ENCODE measurements around the gene PDE7B.

The PDE7B gene

DNA sequence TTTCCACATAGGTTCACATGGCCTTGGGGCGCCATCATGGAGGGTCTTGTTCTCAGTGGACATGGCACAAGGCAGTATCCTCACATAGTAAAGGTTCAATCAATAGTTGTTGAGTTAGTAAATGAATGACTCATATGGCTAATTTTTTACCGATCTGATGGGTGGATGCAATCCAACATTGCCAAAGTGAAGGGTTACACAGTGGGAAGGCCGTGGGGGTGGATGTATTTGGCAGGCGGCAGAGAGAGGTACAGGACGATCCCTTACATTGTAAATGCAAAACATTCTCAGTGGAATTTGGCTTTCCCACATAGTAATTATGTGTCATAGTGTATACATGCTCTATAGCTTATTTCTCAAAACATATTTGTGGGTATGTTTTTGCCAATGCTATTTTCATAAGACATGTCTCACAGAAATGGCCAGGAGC lies 21.0 kb upstream of the PDE7B start:
- Mint-ChIP-seq H3K36me3 (ENCODE audit: low read depth) (no peaks in the 10 kb centered on the region), H3K9me3 (no peaks in the 10 kb centered on the region)
- DNase-seq (ENCODE audit: low spot score), result no peak

GRCh38 chr6:135831016-135831415 lies 20.5 kb upstream of the PDE7B start:
- H3K27me3 Mint-ChIP-seq (ENCODE audit: low read depth), result peaks cover 4% of the 10 kb centered on the region
- H3K36me3 Mint-ChIP-seq (ENCODE audit: low read depth), result no peaks in the 10 kb centered on the region
- no peak for DNase-seq (ENCODE audit: low spot score)
- no peaks in the 10 kb centered on the region for H3K9me3 Mint-ChIP-seq
- peaks cover 2% of the 10 kb centered on the region for H3K4me1 Mint-ChIP-seq (ENCODE audit: low read depth)
- no peak overlapping the region for H3K27ac Mint-ChIP-seq
- no peak overlapping the region for H3K4me3 Mint-ChIP-seq

More for the DNA sequence above, 21.0 kb upstream of the PDE7B start:
- H3K4me1 Mint-ChIP-seq (ENCODE audit: low read depth), result peaks cover 2% of the 10 kb centered on the region
- no peak overlapping the region for H3K4me3 Mint-ChIP-seq
- H3K27me3 Mint-ChIP-seq (ENCODE audit: low read depth), result peaks cover 4% of the 10 kb centered on the region
- no peak overlapping the region for H3K27ac Mint-ChIP-seq

- Mint-ChIP-seq H3K36me3 (ENCODE audit: low read depth) (no peaks in the 10 kb centered on the region), H3K9me3 (no peaks in the 10 kb centered on the region), H3K4me1 (ENCODE audit: low read depth) (peaks cover 5% of the 10 kb centered on the region), H3K27ac (no peak overlapping the region), H3K27me3 (ENCODE audit: low read depth) (peaks cover 4% of the 10 kb centered on the region), H3K4me3 (no peak overlapping the region)
- no peak for DNase-seq (ENCODE audit: low spot score)
These were observed 19.3 kb upstream of the PDE7B start for GRCh38 chr6:135832166-135832565.

GRCh38 chr6:135833771-135834170 lies 17.7 kb upstream of the PDE7B start:
- no peak for DNase-seq (ENCODE audit: low spot score)
- H3K4me1 Mint-ChIP-seq (ENCODE audit: low read depth), result peaks cover 10% of the 10 kb centered on the region
- peaks cover 6% of the 10 kb centered on the region for H3K27me3 Mint-ChIP-seq (ENCODE audit: low read depth)
- H3K9me3 Mint-ChIP-seq, result no peaks in the 10 kb centered on the region
- H3K4me3 Mint-ChIP-seq, result no peak overlapping the region
- no peak overlapping the region for H3K27ac Mint-ChIP-seq
- no peaks in the 10 kb centered on the region for H3K36me3 Mint-ChIP-seq (ENCODE audit: low read depth)

DNA sequence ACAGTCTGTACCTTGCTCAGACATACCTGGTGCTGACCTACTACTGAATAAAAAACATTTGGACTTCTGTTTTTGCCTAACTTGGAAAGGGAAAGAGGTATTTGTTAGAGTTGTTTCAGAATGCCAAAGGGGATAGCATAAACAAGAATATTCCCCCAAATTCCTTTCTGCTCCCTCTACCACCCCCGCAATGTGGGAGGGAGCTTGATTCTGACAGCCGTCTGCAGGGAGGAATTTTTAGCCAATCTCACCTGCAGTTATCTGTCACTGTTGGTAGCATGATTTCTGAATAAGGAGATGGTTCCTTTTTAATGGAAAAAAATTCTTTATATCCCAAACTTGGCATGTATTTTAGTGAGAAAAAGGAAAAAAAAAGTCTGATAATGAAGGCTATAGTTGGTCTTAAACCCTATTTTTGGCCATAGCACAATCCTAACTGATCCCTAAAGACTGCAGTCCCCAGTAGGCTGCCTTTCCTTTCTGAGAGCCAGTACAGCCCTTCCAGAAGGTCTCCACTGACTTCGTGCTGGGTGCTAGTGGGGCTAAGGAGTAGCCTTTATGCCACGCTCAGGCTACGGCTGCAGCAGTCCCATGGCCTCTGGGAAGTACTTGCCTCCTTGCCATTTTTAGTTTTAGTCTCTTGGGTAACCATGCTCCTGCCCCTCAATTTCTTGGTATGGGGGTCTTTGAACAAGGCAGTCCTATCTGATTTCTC lies 13.6 kb upstream of the PDE7B start:
- no peaks in the 10 kb centered on the region for H3K9me3 Mint-ChIP-seq
- H3K36me3 Mint-ChIP-seq (ENCODE audit: low read depth), result no peaks in the 10 kb centered on the region
- H3K27ac Mint-ChIP-seq, result no peak overlapping the region
- peaks cover 12% of the 10 kb centered on the region for H3K4me1 Mint-ChIP-seq (ENCODE audit: low read depth)
- H3K4me3 Mint-ChIP-seq, result peak overlapping the region; percentile 8
- no peak for DNase-seq (ENCODE audit: low spot score)
- H3K27me3 Mint-ChIP-seq (ENCODE audit: low read depth), result peaks cover 10% of the 10 kb centered on the region

DNA sequence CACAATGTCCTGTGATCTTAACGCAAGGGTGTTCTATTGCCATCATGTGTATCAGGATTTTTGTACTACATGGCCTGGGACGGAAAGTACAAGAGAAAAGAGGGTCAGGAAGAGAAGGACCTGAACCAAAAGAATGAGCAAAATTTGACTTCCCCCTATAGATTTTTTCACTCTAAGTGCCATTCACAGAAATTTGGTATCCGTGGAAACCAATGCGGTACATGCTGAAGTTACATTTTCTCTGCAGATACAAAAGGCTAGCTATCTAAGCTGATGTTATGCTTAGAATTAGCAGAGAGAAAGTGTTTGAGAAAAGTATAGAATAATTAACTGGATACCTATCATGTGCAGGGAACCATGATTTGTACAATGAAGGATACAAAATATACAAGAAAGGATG lies 12.4 kb upstream of the PDE7B start:
- H3K27ac Mint-ChIP-seq, result no peak overlapping the region
- peaks cover 5% of the 10 kb centered on the region for H3K27me3 Mint-ChIP-seq (ENCODE audit: low read depth)
- no peaks in the 10 kb centered on the region for H3K9me3 Mint-ChIP-seq
- H3K36me3 Mint-ChIP-seq (ENCODE audit: low read depth), result no peaks in the 10 kb centered on the region
- peaks cover 12% of the 10 kb centered on the region for H3K4me1 Mint-ChIP-seq (ENCODE audit: low read depth)
- DNase-seq (ENCODE audit: low spot score), result no peak
- H3K4me3 Mint-ChIP-seq, result no peak overlapping the region

DNA sequence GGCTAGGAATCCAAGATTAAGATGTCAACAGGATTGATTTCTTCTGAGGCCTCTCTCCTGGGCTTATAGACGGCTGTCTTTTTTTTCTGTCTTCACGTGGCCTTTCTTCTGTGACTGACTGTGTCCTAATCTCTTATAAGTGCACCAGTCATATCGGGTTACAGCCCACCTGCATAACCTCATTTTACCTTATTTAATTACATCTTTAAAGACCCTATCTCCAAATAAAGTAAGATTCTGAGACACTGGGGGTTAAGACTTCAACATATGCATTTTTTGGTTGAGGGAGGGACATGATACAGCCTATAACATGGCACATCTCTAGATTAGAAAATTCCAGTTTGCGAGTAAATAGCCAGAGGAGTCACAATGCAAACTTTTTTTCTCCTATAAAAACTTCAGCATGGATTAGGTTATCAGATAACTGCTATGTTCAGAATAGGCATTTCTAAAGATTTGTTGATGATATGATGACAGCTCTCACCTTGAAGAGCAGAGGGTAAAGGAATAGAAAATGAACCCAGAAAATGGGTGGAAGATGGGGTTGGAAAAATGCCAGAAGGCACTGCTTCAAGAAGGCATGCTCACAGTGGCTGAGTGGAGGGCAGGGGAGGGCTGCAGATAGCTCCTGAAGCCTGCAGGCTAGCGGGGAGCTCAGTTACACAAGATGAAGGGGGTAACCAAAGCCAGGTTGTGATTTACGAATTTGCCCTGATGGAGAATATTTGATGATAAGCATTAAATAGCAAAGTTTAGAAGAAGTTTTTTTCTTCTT lies 8.7 kb upstream of the PDE7B start:
- H3K27ac Mint-ChIP-seq, result no peak overlapping the region
- H3K4me1 Mint-ChIP-seq (ENCODE audit: low read depth), result peaks cover 2% of the 10 kb centered on the region
- peaks cover 5% of the 10 kb centered on the region for H3K27me3 Mint-ChIP-seq (ENCODE audit: low read depth)
- H3K36me3 Mint-ChIP-seq (ENCODE audit: low read depth), result peaks cover 2% of the 10 kb centered on the region
- H3K9me3 Mint-ChIP-seq, result no peaks in the 10 kb centered on the region
- DNase-seq (ENCODE audit: low spot score), result no peak
- no peak overlapping the region for H3K4me3 Mint-ChIP-seq

DNA sequence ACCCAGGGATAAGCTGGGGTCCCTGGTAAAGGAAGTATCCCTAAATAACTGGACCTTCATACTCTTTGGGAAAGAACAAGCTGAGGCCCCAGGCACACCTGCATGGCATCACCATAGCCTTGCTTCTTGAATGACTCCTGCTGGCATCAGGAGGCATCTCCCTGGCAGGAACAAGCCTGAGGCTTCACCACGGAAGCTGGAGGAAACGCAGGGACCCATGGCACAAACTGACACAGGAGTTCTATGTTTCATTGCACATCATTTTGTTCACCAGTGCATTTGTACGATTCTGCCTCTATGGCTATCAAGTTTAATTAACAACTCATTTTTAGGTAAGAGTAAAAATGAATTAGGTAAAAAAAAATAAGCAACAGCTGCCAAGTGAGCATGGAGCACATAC lies 619 bp upstream of the PDE7B start:
- Mint-ChIP-seq H3K27ac (peak overlapping the region; percentile 85), H3K9me3 (no peaks in the 10 kb centered on the region), H3K27me3 (ENCODE audit: low read depth) (no peaks in the 10 kb centered on the region), H3K4me3 (peak overlapping the region; percentile 92), H3K4me1 (ENCODE audit: low read depth) (peaks cover 28% of the 10 kb centered on the region), H3K36me3 (ENCODE audit: low read depth) (peaks cover 23% of the 10 kb centered on the region)
- DNase-seq (ENCODE audit: low spot score), result no peak

DNA sequence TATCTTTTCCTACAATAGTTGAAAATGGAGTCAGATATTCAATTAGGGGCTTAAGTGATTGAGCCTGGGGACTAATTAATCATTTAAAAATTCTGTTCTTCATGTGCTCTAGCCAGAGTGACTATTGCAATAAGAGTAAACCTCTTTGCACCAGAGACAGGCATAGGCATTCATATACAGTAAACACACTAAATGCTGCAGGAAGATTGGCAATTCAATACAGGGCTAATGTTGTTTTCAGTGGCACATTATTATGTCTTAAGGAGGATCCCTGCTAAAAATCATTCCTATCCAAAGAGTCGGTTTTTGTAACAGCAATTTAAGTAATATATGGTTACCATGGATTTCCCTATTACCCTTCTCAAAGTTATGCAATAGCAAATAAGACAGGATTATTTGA lies 1.2 kb downstream of the PDE7B start:
- Mint-ChIP-seq H3K27ac (peak overlapping the region; percentile 60), H3K9me3 (no peaks in the 10 kb centered on the region), H3K27me3 (ENCODE audit: low read depth) (no peaks in the 10 kb centered on the region), H3K36me3 (ENCODE audit: low read depth) (peaks cover 30% of the 10 kb centered on the region), H3K4me3 (peak overlapping the region; percentile 92), H3K4me1 (ENCODE audit: low read depth) (peaks cover 39% of the 10 kb centered on the region)
- no peak for DNase-seq (ENCODE audit: low spot score)

GRCh38 chr6:135853227-135853626 lies 1.7 kb downstream of the PDE7B start:
- H3K4me3 Mint-ChIP-seq, result peak overlapping the region; percentile 92

DNA sequence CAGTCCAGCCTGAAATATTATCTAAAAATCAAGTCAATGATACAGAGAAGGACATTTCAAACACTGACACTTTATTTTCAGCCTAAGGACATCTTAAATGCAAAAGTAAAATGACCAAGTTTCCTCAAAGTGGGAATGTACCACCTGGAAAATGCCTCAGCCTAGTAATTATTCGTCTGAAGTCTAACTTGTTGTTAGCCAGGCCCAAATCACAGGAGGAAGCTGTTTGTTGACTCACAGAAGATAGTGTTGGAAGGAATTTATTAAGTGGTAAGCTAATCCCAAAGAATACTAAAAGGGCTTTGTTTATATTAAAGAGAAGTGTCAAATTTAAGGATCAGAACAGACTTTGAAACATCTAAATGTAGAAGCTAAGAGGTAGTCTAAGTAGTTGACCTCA lies 2.5 kb downstream of the PDE7B start:
- peaks cover 39% of the 10 kb centered on the region for H3K4me1 Mint-ChIP-seq (ENCODE audit: low read depth)
- H3K9me3 Mint-ChIP-seq, result no peaks in the 10 kb centered on the region
- peak overlapping the region; percentile 77 for H3K4me3 Mint-ChIP-seq
- DNase-seq (ENCODE audit: low spot score), result no peak
- peaks cover 38% of the 10 kb centered on the region for H3K36me3 Mint-ChIP-seq (ENCODE audit: low read depth)
- H3K27ac Mint-ChIP-seq, result peak overlapping the region; percentile 14
- no peaks in the 10 kb centered on the region for H3K27me3 Mint-ChIP-seq (ENCODE audit: low read depth)

More at GRCh38 chr6:135853227-135853626, 1.7 kb downstream of the PDE7B start:
- peaks cover 32% of the 10 kb centered on the region for H3K36me3 Mint-ChIP-seq (ENCODE audit: low read depth)
- H3K27ac Mint-ChIP-seq, result peak overlapping the region; percentile 78
- DNase-seq (ENCODE audit: low spot score), result no peak
- H3K9me3 Mint-ChIP-seq, result no peaks in the 10 kb centered on the region
- peaks cover 39% of the 10 kb centered on the region for H3K4me1 Mint-ChIP-seq (ENCODE audit: low read depth)
- H3K27me3 Mint-ChIP-seq (ENCODE audit: low read depth), result no peaks in the 10 kb centered on the region

- Mint-ChIP-seq H3K36me3 (ENCODE audit: low read depth) (peaks cover 40% of the 10 kb centered on the region), H3K27ac (peak overlapping the region; percentile 60), H3K9me3 (no peaks in the 10 kb centered on the region), H3K27me3 (ENCODE audit: low read depth) (no peaks in the 10 kb centered on the region), H3K4me1 (ENCODE audit: low read depth) (peaks cover 41% of the 10 kb centered on the region), H3K4me3 (peak overlapping the region; percentile 77)
- DNase-seq (ENCODE audit: low spot score), result peak; percentile 24
These were observed 3.3 kb downstream of the PDE7B start for GRCh38 chr6:135854799-135855198.

GRCh38 chr6:135858931-135859330 lies 7.4 kb downstream of the PDE7B start:
- peaks cover 40% of the 10 kb centered on the region for H3K4me1 Mint-ChIP-seq (ENCODE audit: low read depth)
- no peak for DNase-seq (ENCODE audit: low spot score)
- H3K27me3 Mint-ChIP-seq (ENCODE audit: low read depth), result no peaks in the 10 kb centered on the region
- no peaks in the 10 kb centered on the region for H3K9me3 Mint-ChIP-seq
- peaks cover 40% of the 10 kb centered on the region for H3K36me3 Mint-ChIP-seq (ENCODE audit: low read depth)
- no peak overlapping the region for H3K27ac Mint-ChIP-seq
- no peak overlapping the region for H3K4me3 Mint-ChIP-seq

- no peaks in the 10 kb centered on the region for H3K27me3 Mint-ChIP-seq (ENCODE audit: low read depth)
- H3K36me3 Mint-ChIP-seq (ENCODE audit: low read depth), result peaks cover 39% of the 10 kb centered on the region
- peaks cover 4% of the 10 kb centered on the region for H3K9me3 Mint-ChIP-seq
- H3K4me3 Mint-ChIP-seq, result no peak overlapping the region
- H3K4me1 Mint-ChIP-seq (ENCODE audit: low read depth), result peaks cover 32% of the 10 kb centered on the region
- no peak overlapping the region for H3K27ac Mint-ChIP-seq
- no peak for DNase-seq (ENCODE audit: low spot score)
These were observed 8.9 kb downstream of the PDE7B start for GRCh38 chr6:135860361-135860760.

Data from T-helper 2 cell treated with Interferon-gamma antibody and Interleukin-4, amounts not matched to agents 5 μg/mL and 100 μg/mL, for 36 hours (primary cell).